H1 (cell line): ENCODE measurements around the gene STAM2. TPM values are rescaled to one million over a fixed set of nuclear protein-coding genes. Genes with fewer than 3 reads are reported as not detected.

ENCODE experiments used
- CTCF ChIA-PET: fragments of 300-600 bp; sonication (Branson Sonifier 250); formaldehyde crosslinking; loops from one replicate; lab custom pipeline; 2021; ENCODE audit not compliant: partially characterized antibody; lab: Charles Lee
- POLR2A ChIA-PET: fragments of 300-600 bp; sonication (Branson Sonifier 250); formaldehyde crosslinking; loops from one replicate; lab custom pipeline; 2021; ENCODE audit warnings: inconsistent platforms; ENCODE audit not compliant: partially characterized antibody; lab: Charles Lee
- DNase-seq, 2 experiments: peaks; one replicate each; pipeline versions ENCODE4 v3.0.0 to v3.0.0-alpha.2; 2010 to 2022; ENCODE audit warnings: low spot score in 2 of 2, low read depth in 1 of 2, mixed read lengths in 1 of 2
- FAIRE-seq: peaks from 2 replicates; lab custom pipeline; 2011; peaks lifted over from hg19 to GRCh38; lab: Jason Lieb, UNC
- H2AFZ ChIP-seq: 2 replicates; pipeline ENCODE4 v1.8.1; 2012; ENCODE audit warnings: low read length, inconsistent platforms
- H2AK5ac ChIP-seq: 2 replicates; pipeline ENCODE4 v1.6.1; 2013; ENCODE audit warnings: low read depth, low read length
- H2BK120ac ChIP-seq: replicated peaks from 2 replicates; pipeline ENCODE3; 2013; ENCODE audit warnings: low read depth, low read length, inconsistent platforms
- H2BK12ac ChIP-seq: 2 replicates; pipeline ENCODE4 v1.6.1; 2013; ENCODE audit warnings: low read depth, low read length
- H2BK15ac ChIP-seq: 2 replicates; pipeline ENCODE4 v1.6.1; 2013; ENCODE audit warnings: low read length
- H2BK20ac ChIP-seq: 2 replicates; pipeline ENCODE4 v1.6.1; 2013; ENCODE audit warnings: low read length
- H2BK5ac ChIP-seq: 2 replicates; pipeline ENCODE4 v1.6.1; 2013; ENCODE audit warnings: low read depth, low read length
- H3K14ac ChIP-seq: 2 replicates; pipeline ENCODE4 v1.6.1; 2013; ENCODE audit warnings: inconsistent platforms; ENCODE audit not compliant: insufficient read length
- H3K18ac ChIP-seq: 2 replicates; pipeline ENCODE4 v1.6.1; 2013; ENCODE audit warnings: low read length; ENCODE audit errors: extremely low read depth
- H3K23ac ChIP-seq: 2 replicates; pipeline ENCODE4 v1.6.1; 2013; ENCODE audit warnings: inconsistent platforms; ENCODE audit not compliant: insufficient read length
- H3K23me2 ChIP-seq: 2 replicates; pipeline ENCODE4 v1.6.1; 2013; ENCODE audit warnings: low read depth, low read length
- H3K27ac ChIP-seq: 2 replicates; pipeline ENCODE4 v1.6.1; 2011; ENCODE audit warnings: low read depth, low read length, inconsistent platforms
- H3K27me3 ChIP-seq, 4 experiments: replicated peaks in 1 of 4; 1 replicate in 1 of 4; 2 replicates in 3 of 4; pipeline versions ENCODE4 v1.6.1 to v1.8.1; 2011 to 2013; ENCODE audit warnings: low read length in 3 of 4, mild to moderate bottlenecking in 3 of 4, inconsistent platforms in 2 of 4, mixed read lengths in 2 of 4, moderate library complexity in 1 of 4; ENCODE audit not compliant: control insufficient read depth in 3 of 4, insufficient read depth in 3 of 4; ENCODE audit errors: extremely low read depth in 1 of 4
- H3K36me3 ChIP-seq, 4 experiments: 2 replicates each; pipeline versions ENCODE4 v1.6.1 to v1.8.1; 2011 to 2013; ENCODE audit warnings: mild to moderate bottlenecking in 4 of 4, low read length in 3 of 4, moderate library complexity in 2 of 4, control low read depth in 1 of 4, inconsistent platforms in 1 of 4; ENCODE audit not compliant: insufficient read depth in 4 of 4, control insufficient read depth in 2 of 4
- H3K4ac ChIP-seq: replicated peaks from 2 replicates; pipeline ENCODE3; 2013; ENCODE audit warnings: low read length, low read depth, mixed read lengths, inconsistent platforms; ENCODE audit not compliant: insufficient read length
- H3K4me1 ChIP-seq, 4 experiments: replicated peaks in 1 of 4; 1 replicate in 1 of 4; 2 replicates in 3 of 4; pipeline versions ENCODE4 v1.6.1 to v1.8.1; 2011 to 2013; ENCODE audit warnings: low read length in 3 of 4, inconsistent platforms in 2 of 4, mixed read lengths in 1 of 4; ENCODE audit not compliant: insufficient read depth in 4 of 4, control insufficient read depth in 3 of 4
- H3K4me2 ChIP-seq, 2 experiments: 2 replicates each; pipeline versions ENCODE4 v1.6.1 to v1.8.1; 2011 to 2013; ENCODE audit warnings: low read depth in 2 of 2, low read length in 2 of 2, control low read depth in 1 of 2, inconsistent platforms in 1 of 2, mild to moderate bottlenecking in 1 of 2; ENCODE audit not compliant: insufficient read depth in 1 of 2
- H3K4me3 ChIP-seq, 4 experiments: fragments of 200-600, 300-600 bp in 1 of 4; sonication (generic), shearing (Covaris generic), sonication (Bioruptor Twin) in 1 of 4; 2 replicates each; pipeline versions ENCODE4 v1.5.1 to v1.8.1; 2011 to 2016; ENCODE audit warnings: low read length in 4 of 4, low read depth in 3 of 4, control low read depth in 2 of 4, inconsistent platforms in 2 of 4, mild to moderate bottlenecking in 2 of 4, mixed read lengths in 1 of 4, moderate library complexity in 1 of 4; ENCODE audit not compliant: insufficient read depth in 2 of 4; ENCODE audit errors: extremely low read depth in 1 of 4
- H3K56ac ChIP-seq: replicated peaks from 2 replicates; pipeline ENCODE3; 2013; ENCODE audit warnings: low read depth, mild to moderate bottlenecking, mixed read lengths, low read length, inconsistent platforms; ENCODE audit not compliant: insufficient read length
- H3K79me1 ChIP-seq: 2 replicates; pipeline ENCODE4 v1.6.1; 2013; ENCODE audit warnings: low read depth, low read length, control low read depth
- H3K79me2 ChIP-seq, 2 experiments: 2 replicates each; pipeline versions ENCODE4 v1.6.1 to v1.8.1; 2012 to 2013; ENCODE audit warnings: low read length in 2 of 2, mild to moderate bottlenecking in 2 of 2, inconsistent platforms in 1 of 2; ENCODE audit not compliant: insufficient read depth in 2 of 2, control insufficient read depth in 1 of 2
- H3K9ac ChIP-seq, 4 experiments: replicated peaks in 1 of 4; 1 replicate in 1 of 4; 2 replicates in 3 of 4; pipeline versions ENCODE4 v1.6.1 to v1.8.1; 2011 to 2013; ENCODE audit warnings: low read depth in 3 of 4, low read length in 3 of 4, control low read depth in 2 of 4, mild to moderate bottlenecking in 2 of 4, moderate library complexity in 2 of 4, inconsistent platforms in 1 of 4; ENCODE audit errors: extremely low read depth in 1 of 4
- H3K9me3 ChIP-seq, 2 experiments: 2 replicates each; pipeline versions ENCODE4 v1.6.1 to v1.8.1; 2012 to 2013; ENCODE audit warnings: mild to moderate bottlenecking in 2 of 2, moderate library complexity in 2 of 2, control low read depth in 1 of 2, inconsistent platforms in 1 of 2, low read depth in 1 of 2, low read length in 1 of 2, mixed read lengths in 1 of 2; ENCODE audit not compliant: insufficient read depth in 2 of 2
- H4K20me1 ChIP-seq, 2 experiments: replicated peaks in 1 of 2; 2 replicates each; pipeline versions ENCODE3 to v1.8.1; 2011 to 2013; ENCODE audit warnings: inconsistent platforms in 2 of 2, low read length in 2 of 2, mild to moderate bottlenecking in 1 of 2; ENCODE audit not compliant: insufficient read depth in 2 of 2, control insufficient read depth in 1 of 2
- H4K5ac ChIP-seq: 2 replicates; pipeline ENCODE4 v1.6.1; 2013; ENCODE audit warnings: low read length, low read depth, mixed read lengths, inconsistent platforms; ENCODE audit not compliant: insufficient read length
- H4K8ac ChIP-seq: 2 replicates; pipeline ENCODE4 v1.8.0; 2013; ENCODE audit warnings: mild to moderate bottlenecking, moderate library complexity, low read length, inconsistent platforms; ENCODE audit not compliant: insufficient read depth; ENCODE audit errors: extremely low read depth
- H4K91ac ChIP-seq: replicated peaks from 2 replicates; pipeline ENCODE3; 2013; ENCODE audit warnings: low read length, mixed read lengths, inconsistent platforms; ENCODE audit not compliant: insufficient read length
- BCL11A ChIP-seq, 2 experiments: IDR thresholded peaks; one replicate each; pipeline ENCODE4 v1.6.1; 2011; ENCODE audit warnings: low read depth in 2 of 2, low read length in 2 of 2, mild to moderate bottlenecking in 2 of 2
- BRCA1 ChIP-seq: IDR thresholded peaks from 2 replicates; pipeline ENCODE4 v1.6.1; 2012; ENCODE audit warnings: low read depth, low read length, improper control_type of control experiment
- CBX8 ChIP-seq: fragments of 300-800, 300-1000 bp; sonication (generic); IDR thresholded peaks from 2 replicates; pipeline ENCODE4 v1.7.1; 2016; ENCODE audit warnings: low read depth, low read length, borderline replicate concordance
- CREB1 ChIP-seq: IDR thresholded peaks from 2 replicates; pipeline ENCODE4 v1.6.1; 2012; ENCODE audit warnings: inconsistent platforms
- EP300 ChIP-seq, 2 experiments: IDR thresholded peaks; 1 replicate in 1 of 2; 2 replicates in 1 of 2; pipeline ENCODE4 v1.6.1; 2011 to 2012; ENCODE audit warnings: low read depth in 2 of 2, low read length in 2 of 2, mild to moderate bottlenecking in 2 of 2, borderline replicate concordance in 1 of 2, inconsistent platforms in 1 of 2, moderate library complexity in 1 of 2
- HDAC6 ChIP-seq: IDR thresholded peaks from one replicate; pipeline ENCODE4 v1.7.1; 2012; ENCODE audit warnings: low read depth, mild to moderate bottlenecking, inconsistent platforms, low read length, moderate library complexity
- JUND ChIP-seq: IDR thresholded peaks from 2 replicates; pipeline ENCODE4 v1.6.1; 2011; ENCODE audit warnings: mild to moderate bottlenecking, improper control_type of control experiment, low read length
- NRF1 ChIP-seq: IDR thresholded peaks from 2 replicates; pipeline ENCODE4 v1.6.1; 2011; ENCODE audit warnings: mild to moderate bottlenecking, low read depth, low read length, improper control_type of control experiment
- PHF8 ChIP-seq: fragments of 200-600 bp; sonication (generic); conservative IDR thresholded peaks from 2 replicates; pipeline ENCODE4 v1.7.1; 2012; ENCODE audit warnings: low read depth, mild to moderate bottlenecking, inconsistent platforms, low read length, moderate library complexity
- POLR2A ChIP-seq, 2 experiments: IDR thresholded peaks; 1 replicate in 1 of 2; 2 replicates in 1 of 2; pipeline ENCODE4 v1.6.1; 2011; ENCODE audit warnings: low read depth in 2 of 2, low read length in 2 of 2, mild to moderate bottlenecking in 2 of 2; ENCODE audit errors: control extremely low read depth in 1 of 2
- SP2 ChIP-seq: IDR thresholded peaks from 2 replicates; pipeline ENCODE4 v1.6.1; 2012; ENCODE audit warnings: mild to moderate bottlenecking, low read length, inconsistent platforms
- SP4 ChIP-seq: IDR thresholded peaks from 2 replicates; pipeline ENCODE4 v1.6.1; 2012; ENCODE audit warnings: low read length, inconsistent platforms
- SRF ChIP-seq: IDR thresholded peaks from 2 replicates; pipeline ENCODE4 v1.6.1; 2011; ENCODE audit warnings: mild to moderate bottlenecking, low read depth, low read length, moderate library complexity
- WGBS, 2 experiments: shearing (Covaris generic) in 1 of 2; methylation state at CpG; one replicate each; pipeline versions ENCODE4 v1.1.6 to v1.1.7; 2013 to 2015; ENCODE audit warnings: low lambda C conversion rate in 2 of 2, mixed read lengths in 2 of 2, inconsistent platforms in 1 of 2, low coverage in 1 of 2, missing lambda C conversion rate in 1 of 2; ENCODE audit not compliant: insufficient replicate concordance in 2 of 2, insufficient coverage in 1 of 2, insufficient read length in 1 of 2; ENCODE audit errors: extremely low coverage in 1 of 2, missing lambda C conversion rate in 1 of 2; 5-methylcytosine and 5-hydroxymethylcytosine counted together
- polyA plus RNA-seq, 7 experiments: library from polyadenylated mRNA; depleted of rRNA in 3 of 7; stranded (reverse) in 5 of 7; unstranded in 2 of 7; fragments of >200 nt in 5 of 7; fragments of 200-250 nt in 2 of 7; gene quantifications; 1 replicate in 5 of 7; 2 replicates in 1 of 7; 4 replicates in 1 of 7; pipeline versions ENCODE4 v1.2.1 to v1.2.3, GENCODE V29; 2011 to 2013; ENCODE audit warnings: missing spikeins in 2 of 7, mixed read lengths in 2 of 7
- total RNA-seq: library from RNA; stranded (reverse); fragmentation: NEBNext Ultra II Directional; extraction: Animal tissue kit (Norgen Biotek cat#: 25700); gene quantifications from 2 replicates; pipeline ENCODE4 v1.2.1, GENCODE V29; 2021
- TF ChIP-seq, protein P1 (sequence below): IDR thresholded peaks from 2 replicates; pipeline ENCODE4 v1.6.1; 2012; ENCODE audit warnings: low read length, inconsistent platforms

The STAM2 gene
- total and polyA plus RNA-seq, 2 of the 8 experiments (the other 6 are each of a cell fraction or from before 2014, with no cell fraction given), result 5.4 to 9.4 TPM

GRCh38 chr2:152167065-152167464 lies 8.5 kb downstream of the STAM2 start:
- H3K79me2 ChIP-seq, result peaks cover 0 to 12% of the 10 kb centered on the region in 2 experiments; a peak in 2 of 4 replicates
- no peaks in the 10 kb centered on the region for H4K20me1 ChIP-seq
- no peak overlapping the region for H4K5ac ChIP-seq
- H3K79me1 ChIP-seq, result peaks cover 2% of the 10 kb centered on the region; the same call in 1 of the 2 replicates
- H2BK12ac ChIP-seq, result no peak overlapping the region
- POLR2A ChIA-PET, result no interaction called here
- no peak overlapping the region for H4K91ac ChIP-seq
- no peak overlapping the region for H3K4me2 ChIP-seq
- H3K56ac ChIP-seq, result no peak overlapping the region
- no peaks in the 10 kb centered on the region for H3K9me3 ChIP-seq
- no peaks in the 10 kb centered on the region for H3K4me1 ChIP-seq
- H3K27ac ChIP-seq, result no peak overlapping the region
- H3K4me3 ChIP-seq, result no peak overlapping the region
- H2BK15ac ChIP-seq, result no peak overlapping the region
- no peaks in the 10 kb centered on the region for H3K23me2 ChIP-seq
- H3K9ac ChIP-seq, result no peak overlapping the region
- FAIRE-seq, result no peak
- 86% methylated on average over 2 of the region's 2 CpGs; no CpG with 5 or more reads in 1 of the 2 experiments for WGBS, 2 experiments
- no peak overlapping the region for H2AFZ ChIP-seq
- no peak overlapping the region for H3K23ac ChIP-seq
- no peak overlapping the region for H2AK5ac ChIP-seq
- H2BK20ac ChIP-seq, result no peak overlapping the region
- no peak overlapping the region for H2BK120ac ChIP-seq
- H3K14ac ChIP-seq, result no peak overlapping the region
- H3K27me3 ChIP-seq, result no peaks in the 10 kb centered on the region
- H3K4ac ChIP-seq, result no peak overlapping the region
- no peak overlapping the region for H4K8ac ChIP-seq
- no peaks in the 10 kb centered on the region for H3K36me3 ChIP-seq
- DNase-seq, result no peak
- H2BK5ac ChIP-seq, result no peak overlapping the region
- H3K18ac ChIP-seq, result no peak overlapping the region
- CTCF ChIA-PET, result interaction anchor here (0.6 to 1.9 kb wide), 5 partner anchors 33 to 468 kb away, joined by 3 to 6 read pairs (median 4); no protein-coding TSS in a partner anchor
- TF ChIP-seq CREB1 (no peak), POLR2A (IDR thresholded peaks at IDR 0.05; ENCODE audit: control extremely low read depth in 1 of 2, low read depth in 2 of 2, low read length in 2 of 2) (no peak), JUND (no peak), CBX8 (no peak), HDAC6 (no peak), NRF1 (no peak), BRCA1 (no peak), BCL11A (IDR thresholded peaks at IDR 0.05; ENCODE audit: low read depth in 2 of 2, low read length in 2 of 2) (no peak), PHF8 (no peak), SP2 (no peak), SP4 (no peak), EP300 (IDR thresholded peaks at IDR 0.05; ENCODE audit: borderline replicate concordance in 1 of 2, low read depth in 2 of 2, low read length in 2 of 2) (no peak), SRF (no peak)
- TF ChIP-seq, protein P1, sequence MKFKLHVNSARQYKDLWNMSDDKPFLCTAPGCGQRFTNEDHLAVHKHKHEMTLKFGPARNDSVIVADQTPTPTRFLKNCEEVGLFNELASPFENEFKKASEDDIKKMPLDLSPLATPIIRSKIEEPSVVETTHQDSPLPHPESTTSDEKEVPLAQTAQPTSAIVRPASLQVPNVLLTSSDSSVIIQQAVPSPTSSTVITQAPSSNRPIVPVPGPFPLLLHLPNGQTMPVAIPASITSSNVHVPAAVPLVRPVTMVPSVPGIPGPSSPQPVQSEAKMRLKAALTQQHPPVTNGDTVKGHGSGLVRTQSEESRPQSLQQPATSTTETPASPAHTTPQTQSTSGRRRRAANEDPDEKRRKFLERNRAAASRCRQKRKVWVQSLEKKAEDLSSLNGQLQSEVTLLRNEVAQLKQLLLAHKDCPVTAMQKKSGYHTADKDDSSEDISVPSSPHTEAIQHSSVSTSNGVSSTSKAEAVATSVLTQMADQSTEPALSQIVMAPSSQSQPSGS, result no peak
